ENCODE measurements around the gene COPE. TPM values are rescaled to one million over a fixed set of nuclear protein-coding genes. Genes with fewer than 3 reads are reported as not detected.

Gene COPE
- total RNA-seq, 1 donor from 2014 or later = 171 TPM

DNA sequence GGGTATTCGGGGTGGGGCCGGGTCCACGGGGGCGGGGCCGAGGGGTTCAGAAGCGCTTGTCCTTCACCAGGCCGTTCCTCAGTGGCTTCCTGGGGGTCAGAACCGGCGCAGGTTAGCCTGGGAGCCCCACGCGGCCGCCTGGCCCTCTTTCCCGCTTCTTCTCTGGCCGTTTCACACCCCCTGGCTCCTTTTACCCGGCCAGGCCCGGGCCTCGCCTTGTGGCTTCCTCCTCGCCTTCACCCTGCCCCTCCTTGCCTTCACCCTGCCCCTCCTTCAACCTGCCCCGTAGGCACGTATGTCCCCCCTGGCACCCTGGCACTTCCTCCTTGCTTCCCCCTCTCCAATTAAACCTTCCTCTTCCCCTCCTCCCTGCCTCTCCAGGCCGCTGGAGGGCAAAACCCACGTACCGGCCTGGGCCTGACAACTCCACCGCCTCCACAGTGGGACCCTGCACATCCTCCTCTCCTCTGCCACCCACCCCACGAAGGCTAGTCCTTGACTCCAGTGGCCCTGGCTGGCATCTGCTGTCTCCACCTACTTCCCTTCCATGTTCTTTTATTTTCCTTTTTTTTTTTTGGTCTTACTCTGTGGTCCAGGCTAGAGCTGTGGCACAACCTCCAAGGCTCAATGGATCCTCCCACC lies 48.5 kb downstream of the COPE start:
- no peak for DNase-seq (ENCODE audit: extremely low spot score, unreplicated experiment)
- H3K27me3 Mint-ChIP-seq = no peaks in the 10 kb centered on the region
- peaks cover 17% of the 10 kb centered on the region for H3K36me3 Mint-ChIP-seq
- H3K4me3 Mint-ChIP-seq = no peak overlapping the region
- no peak overlapping the region for H3K27ac Mint-ChIP-seq
- TF ChIP-seq, protein P1, sequence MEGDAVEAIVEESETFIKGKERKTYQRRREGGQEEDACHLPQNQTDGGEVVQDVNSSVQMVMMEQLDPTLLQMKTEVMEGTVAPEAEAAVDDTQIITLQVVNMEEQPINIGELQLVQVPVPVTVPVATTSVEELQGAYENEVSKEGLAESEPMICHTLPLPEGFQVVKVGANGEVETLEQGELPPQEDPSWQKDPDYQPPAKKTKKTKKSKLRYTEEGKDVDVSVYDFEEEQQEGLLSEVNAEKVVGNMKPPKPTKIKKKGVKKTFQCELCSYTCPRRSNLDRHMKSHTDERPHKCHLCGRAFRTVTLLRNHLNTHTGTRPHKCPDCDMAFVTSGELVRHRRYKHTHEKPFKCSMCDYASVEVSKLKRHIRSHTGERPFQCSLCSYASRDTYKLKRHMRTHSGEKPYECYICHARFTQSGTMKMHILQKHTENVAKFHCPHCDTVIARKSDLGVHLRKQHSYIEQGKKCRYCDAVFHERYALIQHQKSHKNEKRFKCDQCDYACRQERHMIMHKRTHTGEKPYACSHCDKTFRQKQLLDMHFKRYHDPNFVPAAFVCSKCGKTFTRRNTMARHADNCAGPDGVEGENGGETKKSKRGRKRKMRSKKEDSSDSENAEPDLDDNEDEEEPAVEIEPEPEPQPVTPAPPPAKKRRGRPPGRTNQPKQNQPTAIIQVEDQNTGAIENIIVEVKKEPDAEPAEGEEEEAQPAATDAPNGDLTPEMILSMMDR (conservative IDR thresholded peaks at IDR 0.05) = no peak
- no peaks in the 10 kb centered on the region for H3K9me3 Mint-ChIP-seq
- peaks cover 8% of the 10 kb centered on the region for H3K4me1 Mint-ChIP-seq (ENCODE audit: unreplicated experiment)

DNA sequence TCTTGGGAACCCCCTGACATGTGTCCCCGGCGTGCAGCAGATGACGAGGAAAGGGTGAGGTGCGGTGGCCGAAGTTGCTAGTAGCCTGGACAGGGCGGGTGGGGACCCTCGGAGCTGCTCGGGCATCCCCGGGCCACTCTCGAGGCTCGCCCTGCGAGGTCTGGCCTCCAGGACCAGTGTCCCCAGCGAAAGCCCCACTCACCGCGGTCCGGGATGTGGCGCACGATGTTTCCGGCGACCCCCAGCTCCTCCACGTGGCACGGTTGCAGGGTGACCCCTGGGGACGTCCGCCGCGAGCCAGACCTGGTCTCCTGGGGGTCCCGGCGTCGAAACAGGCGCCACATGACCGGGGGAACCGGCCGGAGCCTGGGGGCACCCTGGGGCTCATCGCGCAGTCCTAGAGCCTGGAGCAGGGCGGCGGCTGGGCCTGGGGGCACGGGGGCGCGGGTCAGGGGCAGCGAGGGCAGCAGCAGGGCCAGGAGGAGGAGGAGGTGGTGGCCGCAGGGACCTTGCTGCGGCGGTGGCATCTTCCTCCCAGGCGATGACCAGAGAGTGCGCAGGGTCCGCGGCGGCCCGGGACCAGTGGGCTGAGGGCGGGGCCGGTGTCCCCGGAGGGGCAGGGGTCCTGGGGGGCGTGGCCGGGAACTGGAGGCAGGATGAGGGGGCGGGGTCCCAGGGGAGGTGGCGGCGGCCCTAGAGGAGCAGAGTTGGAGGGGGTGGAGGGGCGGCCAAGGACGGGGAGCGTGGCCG lies 49.2 kb downstream of the COPE start:
- TF ChIP-seq, protein P1 (conservative IDR thresholded peaks at IDR 0.05) = no peak
- H3K36me3 Mint-ChIP-seq = peaks cover 14% of the 10 kb centered on the region
- no peaks in the 10 kb centered on the region for H3K9me3 Mint-ChIP-seq
- H3K27me3 Mint-ChIP-seq = no peaks in the 10 kb centered on the region
- no peak overlapping the region for H3K27ac Mint-ChIP-seq
- H3K4me1 Mint-ChIP-seq (ENCODE audit: unreplicated experiment) = peaks cover 8% of the 10 kb centered on the region
- no peak overlapping the region for H3K4me3 Mint-ChIP-seq
- DNase-seq (ENCODE audit: extremely low spot score, unreplicated experiment) = no peak

DNA sequence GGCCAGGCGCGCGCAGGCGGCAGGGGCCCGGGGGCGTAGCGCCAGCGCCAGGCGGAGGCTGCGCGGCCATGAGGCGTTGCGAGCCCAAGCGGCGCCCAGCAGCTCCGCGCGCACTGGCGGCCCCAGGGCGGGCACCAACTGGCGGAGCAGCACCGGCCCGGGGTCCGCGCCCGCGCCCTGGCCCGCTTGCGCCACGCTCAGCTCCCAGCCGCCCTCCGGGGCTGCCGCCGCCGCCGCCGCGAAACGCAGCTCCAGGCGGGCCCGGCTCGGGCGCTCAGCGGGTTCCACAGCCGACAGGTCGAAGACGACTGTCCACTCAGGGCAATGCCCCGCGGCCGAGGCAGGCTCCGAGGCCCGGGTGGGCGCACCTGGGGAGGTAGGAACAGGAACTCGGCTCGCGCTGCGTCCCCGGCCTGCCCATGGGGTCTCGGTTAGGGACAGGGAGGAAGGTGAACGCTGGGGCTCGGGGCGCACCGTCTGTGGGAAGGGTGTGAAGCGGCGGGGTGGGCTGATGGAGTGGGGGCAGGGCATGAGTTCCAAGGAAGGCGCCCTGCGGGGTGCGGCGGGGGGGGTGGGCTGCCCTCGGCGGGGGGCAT lies 50.1 kb downstream of the COPE start:
- Mint-ChIP-seq H3K27me3 (no peaks in the 10 kb centered on the region), H3K9me3 (no peaks in the 10 kb centered on the region), H3K27ac (no peak overlapping the region), H3K4me1 (ENCODE audit: unreplicated experiment) (peaks cover 8% of the 10 kb centered on the region), H3K36me3 (peaks cover 10% of the 10 kb centered on the region), H3K4me3 (no peak overlapping the region)
- TF ChIP-seq, protein P1 (conservative IDR thresholded peaks at IDR 0.05) = no peak
- DNase-seq (ENCODE audit: extremely low spot score, unreplicated experiment) = no peak

DNA sequence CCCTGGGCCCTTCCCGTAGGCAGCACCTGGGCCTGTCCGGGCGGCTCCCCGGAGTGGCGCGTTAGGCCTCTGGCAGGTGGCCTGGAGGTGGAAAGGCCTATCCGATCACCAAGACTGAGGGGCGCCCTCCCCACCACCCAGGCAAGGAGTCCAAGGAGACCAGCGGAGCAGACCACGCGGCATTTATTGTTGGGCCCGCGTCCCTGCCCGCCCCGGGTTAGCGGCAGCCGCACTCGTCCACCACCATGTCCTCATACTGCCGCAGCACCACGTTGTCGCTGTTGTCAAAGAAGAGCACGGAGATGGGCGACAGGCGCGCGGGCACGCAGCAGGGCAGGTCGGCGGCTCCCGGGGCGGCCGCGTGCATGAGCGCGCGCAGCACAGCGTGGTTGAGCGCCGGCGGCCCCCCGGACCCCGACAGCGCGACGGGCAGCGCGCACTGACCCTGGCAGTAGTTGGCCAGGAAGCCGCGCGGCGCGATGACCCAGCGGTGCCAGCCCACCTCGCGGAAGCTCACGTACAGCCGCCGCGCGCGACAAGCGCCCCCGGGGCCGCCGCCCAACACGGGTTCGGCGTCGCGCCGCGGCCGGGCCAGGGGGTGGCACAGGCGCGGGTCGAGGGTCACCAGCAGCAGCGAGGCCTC lies 50.7 kb downstream of the COPE start:
- Mint-ChIP-seq H3K4me3 (no peak overlapping the region), H3K9me3 (no peaks in the 10 kb centered on the region), H3K4me1 (ENCODE audit: unreplicated experiment) (peaks cover 8% of the 10 kb centered on the region), H3K27ac (no peak overlapping the region), H3K36me3 (peaks cover 10% of the 10 kb centered on the region), H3K27me3 (no peaks in the 10 kb centered on the region)
- DNase-seq (ENCODE audit: extremely low spot score, unreplicated experiment) = no peak
- TF ChIP-seq, protein P1 (conservative IDR thresholded peaks at IDR 0.05) = no peak

DNA sequence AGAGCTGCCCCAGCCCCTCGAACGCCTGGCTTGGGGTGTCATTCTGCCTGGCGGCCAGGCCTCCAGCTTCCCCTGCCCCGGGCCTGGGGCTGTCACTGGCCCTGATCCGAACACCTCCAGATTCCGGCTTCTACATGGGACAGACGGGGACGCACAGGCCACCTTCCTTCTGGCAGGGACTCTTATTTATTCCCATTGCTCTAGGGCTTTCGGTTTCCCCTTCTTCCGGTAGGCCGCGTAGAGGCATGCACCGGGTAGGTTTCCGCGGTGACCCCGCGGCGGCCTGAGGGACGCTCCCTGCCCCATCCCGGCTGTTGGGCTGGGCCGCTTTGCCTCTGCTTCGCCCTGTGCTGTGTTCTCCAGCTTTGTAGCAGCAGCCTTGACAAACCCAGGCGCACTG lies 51.4 kb downstream of the COPE start:
- Mint-ChIP-seq H3K27me3 (no peaks in the 10 kb centered on the region), H3K4me3 (no peak overlapping the region), H3K9me3 (no peaks in the 10 kb centered on the region), H3K4me1 (ENCODE audit: unreplicated experiment) (peaks cover 8% of the 10 kb centered on the region), H3K27ac (no peak overlapping the region), H3K36me3 (peaks cover 5% of the 10 kb centered on the region)
- TF ChIP-seq, protein P1 (conservative IDR thresholded peaks at IDR 0.05) = no peak
- DNase-seq (ENCODE audit: extremely low spot score, unreplicated experiment) = no peak
